HepG2 (cell line): Measurements from ENCODE around the gene CEP170. TPM values are rescaled to one million over a fixed set of nuclear protein-coding genes. Genes with fewer than 3 reads are reported as not detected.

Experiments
- AHDC1 ChIP-seq: sonication (generic); formaldehyde crosslinking; IDR thresholded peaks from 2 replicates; pipeline ENCODE4 v1.5.1; 2020; ENCODE audit warnings: mild to moderate bottlenecking, missing genetic modification reagents, borderline replicate concordance
- AHR ChIP-seq: IDR thresholded peaks from 2 replicates; pipeline ENCODE4 v1.6.1; 2018; ENCODE audit warnings: missing genetic modification reagents, missing compliant biosample characterization
- IRF2 ChIP-seq: IDR thresholded peaks from 2 replicates; pipeline ENCODE4 v1.6.1; 2018; ENCODE audit warnings: missing genetic modification reagents, missing compliant biosample characterization
- PAWR ChIP-seq: sonication (generic); formaldehyde crosslinking; IDR thresholded peaks from 2 replicates; pipeline ENCODE4 v1.4.0; 2020; ENCODE audit warnings: missing genetic modification reagents, mild to moderate bottlenecking, borderline replicate concordance
- PITX1 ChIP-seq: sonication (generic); formaldehyde crosslinking; IDR thresholded peaks from 2 replicates; pipeline ENCODE4 v1.5.1; 2020; ENCODE audit warnings: mild to moderate bottlenecking, missing genetic modification reagents
- POLR2G ChIP-seq: fragments of 200-400 bp; formaldehyde crosslinking; IDR thresholded peaks from 2 replicates; pipeline ENCODE4 v1.6.1; 2018; ENCODE audit warnings: mild to moderate bottlenecking, low read depth, low read length, moderate library complexity
- SIN3A ChIP-seq: IDR thresholded peaks from 2 replicates; pipeline ENCODE4 v1.6.1; 2011; ENCODE audit warnings: low read depth, mild to moderate bottlenecking, control low read depth, low read length, borderline replicate concordance
- SOX6 ChIP-seq, 2 experiments: fragments of 450-650 bp in 1 of 2; sonication (generic) in 1 of 2; formaldehyde crosslinking in 1 of 2; IDR thresholded peaks; 2 replicates each; pipeline versions ENCODE4 v1.4.0 to v1.6.1; 2017 to 2020; ENCODE audit warnings: antibody characterized with exemption in 1 of 2, mild to moderate bottlenecking in 1 of 2, missing genetic modification reagents in 1 of 2
- THAP9 ChIP-seq: sonication (generic); formaldehyde crosslinking; IDR thresholded peaks from 2 replicates; pipeline ENCODE4; 2020; ENCODE audit warnings: missing genetic modification reagents, mild to moderate bottlenecking, borderline replicate concordance
- ZNF350 ChIP-seq: sonication (generic); formaldehyde crosslinking; IDR thresholded peaks from 2 replicates; pipeline ENCODE4 v1.4.0; 2020; ENCODE audit warnings: mild to moderate bottlenecking, low read depth, missing genetic modification reagents, borderline replicate concordance
- ZNF414 ChIP-seq: sonication (generic); formaldehyde crosslinking; IDR thresholded peaks from 2 replicates; pipeline ENCODE4 v1.5.0; 2020; ENCODE audit warnings: missing genetic modification reagents
- ZNF431 ChIP-seq: sonication (generic); formaldehyde crosslinking; IDR thresholded peaks from 2 replicates; pipeline ENCODE4 v1.9.0; 2022; ENCODE audit warnings: missing genetic modification reagents, low read depth, mild to moderate bottlenecking, borderline replicate concordance
- ZNF563 ChIP-seq: sonication (generic); formaldehyde crosslinking; IDR thresholded peaks from 2 replicates; pipeline ENCODE4 v1.8.0; 2022; ENCODE audit warnings: mild to moderate bottlenecking, moderate library complexity, missing genetic modification reagents
- ZNF567 ChIP-seq: sonication (generic); formaldehyde crosslinking; IDR thresholded peaks from 2 replicates; pipeline ENCODE4 v1.8.1; 2023; ENCODE audit warnings: mild to moderate bottlenecking, missing genetic modification reagents, borderline replicate concordance
- ZNF639 ChIP-seq: conservative IDR thresholded peaks from 2 replicates; pipeline ENCODE4 v1.6.1; 2018; ENCODE audit warnings: missing genetic modification reagents
- ZNF839 ChIP-seq: sonication (generic); formaldehyde crosslinking; IDR thresholded peaks from 2 replicates; pipeline ENCODE4 v1.4.0; 2020; ENCODE audit warnings: missing genetic modification reagents, mild to moderate bottlenecking, borderline replicate concordance
- polyA plus RNA-seq, 8 experiments: library from polyadenylated mRNA; depleted of rRNA in 3 of 8; stranded (reverse) in 7 of 8; unstranded in 1 of 8; fragments of >200 nt; fragmentation: Illumina TruSeq in 4 of 8; extraction: Trizol in 4 of 8; gene quantifications; 2 replicates each; pipeline versions ENCODE4 v1.2.1 to v1.2.3, GENCODE V29; 2011 to 2016; ENCODE audit warnings: low read depth in 4 of 8, missing spikeins in 1 of 8, mixed read lengths in 1 of 8; ENCODE audit not compliant: insufficient read depth in 1 of 8
- total RNA-seq, 5 experiments: library from RNA; depleted of rRNA; stranded (reverse); fragments of >200 nt; fragmentation: Illumina TruSeq; extraction: Trizol; gene quantifications; 2 replicates each; pipeline ENCODE4 v1.2.3, GENCODE V29; 2016; ENCODE audit warnings: low read depth in 1 of 5

The CEP170 gene
- total and polyA plus RNA-seq, 2 of the 13 experiments (the other 11 are each of a cell fraction or from before 2014, with no cell fraction given): 23.0 to 28.6 TPM

GRCh38 chr1:243254927-243255790 lies at the start of gene CEP170 (continued):
- TF ChIP-seq AHR (CRISPR knock-in tag) (no peak; the same call in 1 of the 2 replicates), ZNF563 (CRISPR knock-in tag) (peak; percentile 59; the same call in 1 of the 2 replicates), PAWR (CRISPR knock-in tag) (no peak), POLR2G (peak; percentile 61; the same call in 1 of the 2 replicates), IRF2 (CRISPR knock-in tag) (peak; percentile 68), ZNF839 (0 out of 2 replicates have a peak, but pooled peaks have one; percentile 54), ZNF431 (CRISPR knock-in tag) (peak; percentile 50; the same call in 1 of the 2 replicates), ZNF567 (CRISPR knock-in tag) (no peak), THAP9 (peak; percentile 37; the same call in 1 of the 2 replicates), PITX1 (peak; percentile 49; the same call in 1 of the 2 replicates), ZNF414 (CRISPR knock-in tag) (no peak; the same call in 1 of the 2 replicates), SIN3A (peak; percentile 49; the same call in 1 of the 2 replicates), SOX6 (IDR thresholded peaks at IDR 0.05) (no peak), SOX6 (CRISPR knock-in tag; IDR thresholded peaks at IDR 0.05) (peak; percentile 93), ZNF350 (CRISPR knock-in tag) (peak; percentile 64; the same call in 1 of the 2 replicates), AHDC1 (CRISPR knock-in tag) (no peak), ZNF639 (CRISPR knock-in tag) (peak; percentile 84)
